GM12878 (cell line): ENCODE measurements around the gene COPB1. TPM values are rescaled to one million over a fixed set of nuclear protein-coding genes. Genes with fewer than 3 reads are reported as not detected.
A peak's percentile ranks its signal among the peaks of the same experiment; 100 is the strongest.

Experiments
- ATAC-seq: fragments of 200-7000 bp; cut with Tn5 transposase; 3 replicates; pipeline ENCODE4 v1.9.1; 2020; ENCODE audit warnings: mild to moderate bottlenecking, moderate library complexity
- BruUV-seq: library from RNA; stranded (reverse); fragments of 400-500 nt; replicated peaks from 2 replicates; lab custom pipeline; 2021; lab: Mats Ljungman, UMichigan
- CTCF ChIA-PET: fragments of 300-600 bp; sonication (Branson Sonifier 250); formaldehyde crosslinking; extraction: SDS; loops from one replicate; lab custom pipeline; 2021; ENCODE audit warnings: inconsistent platforms; lab: Yijun Ruan, JAX
- POLR2A ChIA-PET: fragments of 350-600 bp; formaldehyde crosslinking; extraction: SDS; loops from one replicate; lab custom pipeline; 2021; ENCODE audit warnings: inconsistent platforms; lab: Charles Lee
- RAD21 ChIA-PET: fragments of 300-600 bp; sonication (Branson Sonifier 250); formaldehyde crosslinking; loops from one replicate; lab custom pipeline; 2023; ENCODE audit warnings: antibody characterized with exemption; ENCODE audit not compliant: unreplicated experiment; lab: Charles Lee
- SMC1A ChIA-PET: fragments of 300-600 bp; sonication (Branson Sonifier 250); formaldehyde crosslinking; loops from one replicate; lab custom pipeline; 2023; ENCODE audit not compliant: unreplicated experiment, uncharacterized antibody; lab: Charles Lee
- DNase-seq: peaks from one replicate; pipeline ENCODE4 v3.0.0-alpha.2; 2011; ENCODE audit warnings: low read depth, low spot score
- FAIRE-seq: peaks from 3 replicates; lab custom pipeline; 2011; peaks lifted over from hg19 to GRCh38; lab: Jason Lieb, UNC
- H2AFZ ChIP-seq: 2 replicates; pipeline ENCODE4 v1.6.0; 2011; ENCODE audit warnings: low read depth, low read length, control low read depth; ENCODE audit not compliant: control insufficient read depth
- H3K27ac ChIP-seq: 2 replicates; pipeline ENCODE4 v1.5.1; 2011; ENCODE audit warnings: control low read depth; ENCODE audit not compliant: control insufficient read depth, insufficient read depth
- H3K27me3 ChIP-seq, 2 experiments: replicated peaks in 1 of 2; 2 replicates each; pipeline versions ENCODE4 v1.6.0 to v1.6.1; 2011; ENCODE audit warnings: low read length in 1 of 2; ENCODE audit not compliant: control insufficient read depth in 2 of 2, insufficient read depth in 2 of 2
- H3K36me3 ChIP-seq, 2 experiments: 2 replicates each; pipeline ENCODE4 v1.5.1; 2011; ENCODE audit warnings: low read length in 1 of 2; ENCODE audit not compliant: control insufficient read depth in 2 of 2, insufficient read depth in 2 of 2
- H3K4me1 ChIP-seq: 2 replicates; pipeline ENCODE4 v1.6.1; 2011; ENCODE audit warnings: mild to moderate bottlenecking, low read length, moderate library complexity, mixed read lengths; ENCODE audit not compliant: control insufficient read depth, insufficient read depth
- H3K4me2 ChIP-seq: 2 replicates; pipeline ENCODE4 v1.6.0; 2011; ENCODE audit warnings: control low read depth; ENCODE audit not compliant: control insufficient read depth, insufficient read depth
- H3K4me3 ChIP-seq: fragments of 200-600 bp; sonication (generic); 2 replicates; pipeline ENCODE4 v1.5.1; 2016
- H3K79me2 ChIP-seq: 2 replicates; pipeline ENCODE4 v1.6.0; 2011; ENCODE audit warnings: low read length; ENCODE audit not compliant: control insufficient read depth, insufficient read depth
- H3K9ac ChIP-seq: 2 replicates; pipeline ENCODE4 v1.8.0; 2011; ENCODE audit warnings: low read length, control low read depth, mixed read lengths; ENCODE audit not compliant: control insufficient read depth, insufficient read depth
- H3K9me3 ChIP-seq: replicated peaks from 3 replicates; pipeline ENCODE4 v1.5.1; 2011; ENCODE audit warnings: mild to moderate bottlenecking, low read length; ENCODE audit not compliant: control insufficient read depth, insufficient read depth
- H4K20me1 ChIP-seq: 2 replicates; pipeline ENCODE4 v1.6.0; 2011; ENCODE audit not compliant: control insufficient read depth, insufficient read depth
- CTCF ChIP-seq, 3 experiments: IDR thresholded peaks in 2 of 3; conservative IDR thresholded peaks in 1 of 3; 2 replicates each; pipeline ENCODE4 v1.5.1; 2011; ENCODE audit warnings: low read depth in 3 of 3, low read length in 3 of 3, mild to moderate bottlenecking in 3 of 3, control low read depth in 2 of 3, moderate library complexity in 2 of 3, inconsistent platforms in 1 of 3, mixed read lengths in 1 of 3; ENCODE audit not compliant: control insufficient read depth in 2 of 3, insufficient read depth in 1 of 3; ENCODE audit errors: extremely low read depth in 1 of 3
- JUND ChIP-seq: IDR thresholded peaks from 2 replicates; pipeline ENCODE4 v1.6.1; 2012; ENCODE audit warnings: low read depth, mild to moderate bottlenecking, low read length, improper control_type of control experiment, moderate library complexity
- KDM1A ChIP-seq: fragments of 200-600 bp; sonication (generic); IDR thresholded peaks from 2 replicates; pipeline ENCODE4 v1.6.1; 2016; ENCODE audit warnings: borderline replicate concordance
- PAX8 ChIP-seq: fragments of 450-650 bp; IDR thresholded peaks from 2 replicates; pipeline ENCODE4 v1.6.1; 2017; ENCODE audit warnings: mild to moderate bottlenecking, moderate library complexity
- RAD21 ChIP-seq: IDR thresholded peaks from 2 replicates; pipeline ENCODE4 v1.6.1; 2011; ENCODE audit warnings: mild to moderate bottlenecking, low read depth, low read length, moderate library complexity; ENCODE audit not compliant: insufficient read depth
- RBBP5 ChIP-seq: fragments of 200-600 bp; sonication (generic); conservative IDR thresholded peaks from 2 replicates; pipeline ENCODE4 v1.6.1; 2016
- RFX5 ChIP-seq: IDR thresholded peaks from 2 replicates; pipeline ENCODE4 v1.6.1; 2011; ENCODE audit warnings: low read depth, low read length, improper control_type of control experiment
- SMC3 ChIP-seq: IDR thresholded peaks from 2 replicates; pipeline ENCODE4 v1.6.1; 2011; ENCODE audit warnings: low read length, improper control_type of control experiment, borderline replicate concordance
- SRF ChIP-seq, 2 experiments: IDR thresholded peaks; 2 replicates each; pipeline ENCODE4 v1.6.1; 2011; ENCODE audit warnings: low read depth in 2 of 2, low read length in 2 of 2, mild to moderate bottlenecking in 1 of 2, moderate library complexity in 1 of 2
- WGBS: methylation state at CpG from one replicate; pipeline ENCODE4 v1.1.6; 2016; ENCODE audit warnings: low lambda C conversion rate; ENCODE audit not compliant: insufficient replicate concordance, insufficient coverage; ENCODE audit errors: missing lambda C conversion rate; 5-methylcytosine and 5-hydroxymethylcytosine counted together
- in situ Hi-C: fragments of 300-500 bp; cut with MboI; formaldehyde crosslinking; loops from 9 replicates; pipeline ENCODE4 v1.14.3; 2018; ENCODE audit warnings: mixed read lengths
- intact Hi-C: fragments of 100-400 bp; cut with micrococcal nuclease; formaldehyde crosslinking; loops from one replicate; pipeline ENCODE4 v1.14.2; 2022; ENCODE audit not compliant: unreplicated experiment
- polyA plus RNA-seq, 11 experiments: library from polyadenylated mRNA; depleted of rRNA in 4 of 11; unstranded in 6 of 11; stranded (reverse) in 5 of 11; fragments of >200 nt; fragmentation: Nextera tagmentation in 4 of 11; fragmentation: Illumina TruSeq in 1 of 11; extraction: Ambion mirVana in 4 of 11; extraction: Trizol in 1 of 11; gene quantifications; 1 replicate in 1 of 11; 2 replicates in 10 of 11; pipeline versions ENCODE4 v1.2.1 to v1.2.3, GENCODE V29; 2011 to 2016; ENCODE audit warnings: inconsistent platforms in 2 of 11, missing spikeins in 2 of 11, low read depth in 1 of 11
- total RNA-seq, 4 experiments: library from RNA; depleted of rRNA in 3 of 4; stranded (reverse); fragments of >200 nt in 3 of 4; fragmentation: Illumina TruSeq in 1 of 4; extraction: Trizol in 1 of 4; gene quantifications; 2 replicates each; pipeline versions ENCODE4 v1.2.1 to v1.2.3, GENCODE V29; 2013 to 2021
- TF ChIP-seq, protein P1 (sequence below): fragments of 450-650 bp; IDR thresholded peaks from 2 replicates; pipeline ENCODE4 v1.6.1; 2016; ENCODE audit warnings: mild to moderate bottlenecking, moderate library complexity, borderline replicate concordance
- TF ChIP-seq, protein P2 (sequence below): fragments of 450-650 bp; IDR thresholded peaks from 2 replicates; pipeline ENCODE4 v1.6.1; 2016; ENCODE audit warnings: mild to moderate bottlenecking

Gene COPB1
- total and polyA plus RNA-seq, 10 of the 15 experiments (the other 5 are each of a cell fraction or from before 2014, with no cell fraction given): 67.0 to 149 (median 109) TPM

DNA sequence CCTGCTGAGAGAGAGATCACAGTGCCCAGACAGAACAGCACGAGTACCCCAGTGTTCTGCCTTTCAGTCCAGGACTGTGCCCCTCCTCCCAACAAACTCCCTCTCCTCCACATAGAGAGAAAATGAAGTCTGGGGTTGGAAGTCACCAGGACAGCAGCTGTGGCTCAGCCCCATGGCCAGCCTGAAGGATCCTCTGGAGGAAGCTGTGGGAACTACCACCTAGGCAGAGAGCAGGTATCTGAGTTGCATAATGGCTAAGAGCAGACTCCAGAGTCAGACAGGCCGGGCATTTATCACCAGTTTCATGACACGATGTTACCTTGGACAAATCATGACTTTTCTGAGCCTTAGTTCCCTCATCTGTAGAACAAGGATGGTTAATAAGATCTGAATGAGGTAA lies 79.4 kb downstream of the COPB1 start (continued):
- TF ChIP-seq RFX5: no peak
- TF ChIP-seq RBBP5: no peak
- TF ChIP-seq JUND: no peak
- TF ChIP-seq, protein P1, sequence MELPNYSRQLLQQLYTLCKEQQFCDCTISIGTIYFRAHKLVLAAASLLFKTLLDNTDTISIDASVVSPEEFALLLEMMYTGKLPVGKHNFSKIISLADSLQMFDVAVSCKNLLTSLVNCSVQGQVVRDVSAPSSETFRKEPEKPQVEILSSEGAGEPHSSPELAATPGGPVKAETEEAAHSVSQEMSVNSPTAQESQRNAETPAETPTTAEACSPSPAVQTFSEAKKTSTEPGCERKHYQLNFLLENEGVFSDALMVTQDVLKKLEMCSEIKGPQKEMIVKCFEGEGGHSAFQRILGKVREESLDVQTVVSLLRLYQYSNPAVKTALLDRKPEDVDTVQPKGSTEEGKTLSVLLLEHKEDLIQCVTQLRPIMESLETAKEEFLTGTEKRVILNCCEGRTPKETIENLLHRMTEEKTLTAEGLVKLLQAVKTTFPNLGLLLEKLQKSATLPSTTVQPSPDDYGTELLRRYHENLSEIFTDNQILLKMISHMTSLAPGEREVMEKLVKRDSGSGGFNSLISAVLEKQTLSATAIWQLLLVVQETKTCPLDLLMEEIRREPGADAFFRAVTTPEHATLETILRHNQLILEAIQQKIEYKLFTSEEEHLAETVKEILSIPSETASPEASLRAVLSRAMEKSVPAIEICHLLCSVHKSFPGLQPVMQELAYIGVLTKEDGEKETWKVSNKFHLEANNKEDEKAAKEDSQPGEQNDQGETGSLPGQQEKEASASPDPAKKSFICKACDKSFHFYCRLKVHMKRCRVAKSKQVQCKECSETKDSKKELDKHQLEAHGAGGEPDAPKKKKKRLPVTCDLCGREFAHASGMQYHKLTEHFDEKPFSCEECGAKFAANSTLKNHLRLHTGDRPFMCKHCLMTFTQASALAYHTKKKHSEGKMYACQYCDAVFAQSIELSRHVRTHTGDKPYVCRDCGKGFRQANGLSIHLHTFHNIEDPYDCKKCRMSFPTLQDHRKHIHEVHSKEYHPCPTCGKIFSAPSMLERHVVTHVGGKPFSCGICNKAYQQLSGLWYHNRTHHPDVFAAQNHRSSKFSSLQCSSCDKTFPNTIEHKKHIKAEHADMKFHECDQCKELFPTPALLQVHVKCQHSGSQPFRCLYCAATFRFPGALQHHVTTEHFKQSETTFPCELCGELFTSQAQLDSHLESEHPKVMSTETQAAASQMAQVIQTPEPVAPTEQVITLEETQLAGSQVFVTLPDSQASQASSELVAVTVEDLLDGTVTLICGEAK: no peak
- TF ChIP-seq PAX8: no peak

DNA sequence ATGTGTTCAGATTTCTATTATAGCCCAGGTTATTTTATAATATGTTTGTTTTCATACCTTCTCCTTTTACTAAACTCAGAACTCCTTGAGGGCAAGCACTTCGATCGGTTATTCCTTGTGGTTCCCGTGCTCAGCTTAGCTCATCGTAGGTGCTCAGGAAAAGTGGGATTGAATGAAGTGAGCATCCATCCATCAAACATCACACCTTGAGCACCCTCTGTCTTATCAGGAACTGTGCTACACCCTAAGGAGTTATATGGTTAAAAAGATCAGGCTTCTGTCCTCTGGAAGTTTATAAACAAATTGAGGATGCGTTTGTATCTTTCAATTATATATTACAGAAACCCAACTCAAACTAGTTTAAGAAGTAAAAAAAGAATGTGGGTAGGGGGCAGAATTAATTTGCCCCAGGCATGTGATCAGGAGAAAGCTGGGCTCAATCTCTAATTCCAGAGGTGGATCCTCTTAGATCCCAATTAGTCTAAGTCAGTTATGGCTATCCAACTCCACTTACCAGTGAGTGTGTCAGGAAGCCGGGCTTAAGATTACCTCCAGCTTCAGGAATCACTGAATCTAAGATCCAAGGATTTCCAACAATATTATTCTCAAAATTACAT lies 80.7 kb downstream of the COPB1 start:
- WGBS: 58% methylated on average over 6 of the region's 6 CpGs
- H3K4me2 ChIP-seq: no peak overlapping the region
- no peak overlapping the region for H3K4me3 ChIP-seq
- H3K79me2 ChIP-seq: no peaks in the 10 kb centered on the region
- ChIA-PET POLR2A (interaction anchor here (1.0 kb wide), 1 partner anchor 36 kb away, joined by 3 read pairs; no protein-coding TSS in a partner anchor), CTCF (interaction anchor here (0.5 to 9.0 kb wide), 26 partner anchors 9 to 441 kb away, joined by 3 to 271 read pairs (median 4); no protein-coding TSS in a partner anchor), RAD21 (interaction anchor here (0.6 to 9.5 kb wide), 10 partner anchors 31 to 462 kb away, joined by 3 to 123 read pairs (median 4); no protein-coding TSS in a partner anchor)
- intact Hi-C loops: loop anchor here (1.0 kb wide), 1 partner anchor 119 kb away; no protein-coding TSS in a partner anchor
- no peak overlapping the region for H3K27ac ChIP-seq
- ATAC-seq: peak; percentile 20; the same call in 1 of the 3 replicates
- peak; percentile 83 for FAIRE-seq
- H2AFZ ChIP-seq: no peak overlapping the region
- H4K20me1 ChIP-seq: no peaks in the 10 kb centered on the region
- TF ChIP-seq SRF (IDR thresholded peaks at IDR 0.05; ENCODE audit: low read depth in 2 of 2, low read length in 2 of 2): no peak
- TF ChIP-seq SMC3: peak; percentile 47; the same call in 1 of the 2 replicates
- peak; percentile 67 for TF ChIP-seq RAD21
- TF ChIP-seq, protein P2, sequence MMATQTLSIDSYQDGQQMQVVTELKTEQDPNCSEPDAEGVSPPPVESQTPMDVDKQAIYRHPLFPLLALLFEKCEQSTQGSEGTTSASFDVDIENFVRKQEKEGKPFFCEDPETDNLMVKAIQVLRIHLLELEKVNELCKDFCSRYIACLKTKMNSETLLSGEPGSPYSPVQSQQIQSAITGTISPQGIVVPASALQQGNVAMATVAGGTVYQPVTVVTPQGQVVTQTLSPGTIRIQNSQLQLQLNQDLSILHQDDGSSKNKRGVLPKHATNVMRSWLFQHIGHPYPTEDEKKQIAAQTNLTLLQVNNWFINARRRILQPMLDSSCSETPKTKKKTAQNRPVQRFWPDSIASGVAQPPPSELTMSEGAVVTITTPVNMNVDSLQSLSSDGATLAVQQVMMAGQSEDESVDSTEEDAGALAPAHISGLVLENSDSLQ: no peak
- TF ChIP-seq KDM1A: no peak
- peak; percentile 49 to 53 (median 51); a peak in 5 of 6 replicates for TF ChIP-seq CTCF (IDR thresholded peaks at IDR 0.05 in 2 of 3, conservative IDR thresholded peaks at IDR 0.05 in 1 of 3; ENCODE audit: control insufficient read depth in 2 of 3, extremely low read depth in 1 of 3, insufficient read depth in 1 of 3, low read depth in 3 of 3, low read length in 3 of 3)
- TF ChIP-seq, all 136 proteins: peak for 3
- in situ Hi-C loops: loop anchor here (25.0 kb wide), 1 partner anchor 457 kb away; the partner anchor contains the start of gene SPON1
- Histone ChIP-seq H3K9ac (no peak overlapping the region), H3K36me3 (no peaks in the 10 kb centered on the region), H3K27me3 (no peaks in the 10 kb centered on the region), H3K4me1 (peaks cover 10% of the 10 kb centered on the region), H3K9me3 (no peaks in the 10 kb centered on the region)
- no peak for DNase-seq
- SMC1A ChIA-PET: interaction anchor here (0.8 to 5.8 kb wide), 17 partner anchors 31 to 166 kb away, joined by 3 to 120 read pairs (median 4); no protein-coding TSS in a partner anchor
- BruUV-seq: no TSS peak
